Prostate gland (tissue), 2 donors: Measurements from ENCODE around the gene PITHD1. TPM values are rescaled to one million over a fixed set of nuclear protein-coding genes. Genes with fewer than 3 reads are reported as not detected.
A peak's percentile ranks its signal among the peaks of the same experiment; 100 is the strongest.

ENCODE experiments used
- DNase-seq: peaks from one replicate; pipeline ENCODE4 v3.0.0-alpha.2; 2019; ENCODE audit warnings: low spot score
- H3K27ac ChIP-seq, 2 donors: fragments of 200-600 bp; sonication (generic); 2 replicates each; pipeline ENCODE4 v1.5.1; 2017 to 2019
- H3K27me3 ChIP-seq: fragments of 200-600 bp; sonication (generic); replicated peaks from 2 replicates; pipeline ENCODE4 v1.5.1; 2019; ENCODE audit not compliant: insufficient read depth
- H3K36me3 ChIP-seq, 2 donors: fragments of 200-600 bp; sonication (generic); 1 replicate in 1 of 2; 2 replicates in 1 of 2; pipeline versions ENCODE4 v1.5.1 to v1.8.1; 2017 to 2019
- H3K4me1 ChIP-seq: fragments of 200-600 bp; sonication (generic); replicated peaks from 2 replicates; pipeline ENCODE4 v1.5.1; 2019
- H3K4me3 ChIP-seq, 2 donors: fragments of 200-600 bp; sonication (generic); 2 replicates each; pipeline ENCODE4 v1.5.1; 2017 to 2019
- H3K9me3 ChIP-seq: fragments of 200-600 bp; sonication (generic); 2 replicates; pipeline ENCODE4 v1.5.1; 2017
- CTCF ChIP-seq, 4 experiments: fragments of 200-600 bp in 2 of 4; fragments of 450-650 bp in 2 of 4; sonication (generic) in 2 of 4; IDR thresholded peaks; 1 replicate in 3 of 4; 2 replicates in 1 of 4; pipeline ENCODE4 v1.5.1; 2016 to 2019; ENCODE audit warnings: antibody characterized with exemption in 4 of 4, mild to moderate bottlenecking in 2 of 4, moderate library complexity in 2 of 4
- POLR2A ChIP-seq: fragments of 450-650 bp; IDR thresholded peaks from one replicate; pipeline ENCODE4 v1.6.1; 2016; ENCODE audit warnings: antibody characterized with exemption, mild to moderate bottlenecking
- POLR2AphosphoS5 ChIP-seq: sonication (generic); formaldehyde crosslinking; IDR thresholded peaks from one replicate; pipeline ENCODE4 v1.6.1; 2017; ENCODE audit warnings: antibody characterized with exemption
- WGBS: methylation state at CpG from one replicate; pipeline ENCODE4 v1.1.5; 2018; 5-methylcytosine and 5-hydroxymethylcytosine counted together
- intact Hi-C: fragments of 100-400 bp; cut with DNase I; formaldehyde crosslinking; loops from one replicate; pipeline ENCODE4 v1.14.2; 2022
- total RNA-seq, 2 donors: library from RNA; depleted of rRNA; stranded (reverse); fragments of >200 nt; gene quantifications; one replicate each; pipeline ENCODE4 v1.1.0, GENCODE V29; 2016

Gene PITHD1
- total RNA-seq, 2 donors from 2014 or later: 85.7 to 86.7 TPM

- intact Hi-C loops: loop anchor here (5.0 kb wide), 1 partner anchor 50 kb away; the partner anchor contains the start of gene RPL11
- DNase-seq: peak; percentile 17
- Histone ChIP-seq H3K36me3 (no peaks in the 10 kb centered on the region), H3K4me3 (peak overlapping the region; percentile 88 to 92), H3K4me1 (peaks cover 4% of the 10 kb centered on the region), H3K27me3 (no peaks in the 10 kb centered on the region), H3K27ac (peak overlapping the region; percentile 88 to 89), H3K9me3 (no peaks in the 10 kb centered on the region)
- TF ChIP-seq POLR2AphosphoS5 (no peak), POLR2A (no peak), CTCF (IDR thresholded peaks at IDR 0.05) (no peak)
- 13% methylated on average over 27 of the region's 28 CpGs for WGBS
Observed at GRCh38 chr1:23742670-23743286, 35.4 kb upstream of the PITHD1 start.

- intact Hi-C loops: loop anchor here (5.0 kb wide), 1 partner anchor 51 kb away; the partner anchor contains the start of gene RPL11
Observed at GRCh38 chr1:23743287-23744152, 34.7 kb upstream of the PITHD1 start, which contains the start of gene ELOA. TSS of gene ELOA (plus strand) at chr1:23743471. CDS start at chr1:23743504, 33 bp downstream.

GRCh38 chr1:23745515-23745914 is 32.7 kb upstream of the PITHD1 start:
- H3K4me1 ChIP-seq: peaks cover 7% of the 10 kb centered on the region
- no peak for DNase-seq
- H3K27ac ChIP-seq: no peak overlapping the region
- no peak for TF ChIP-seq POLR2AphosphoS5
- peak in 2 of 4 experiments; percentile 30 to 32 for TF ChIP-seq CTCF (IDR thresholded peaks at IDR 0.05)
- no peak for TF ChIP-seq POLR2A
- no peak overlapping the region for H3K4me3 ChIP-seq
- peaks cover 0 to under 1% of the 10 kb centered on the region in 2 donors for H3K36me3 ChIP-seq
- 32% methylated on average over 1 of the region's 1 CpG for WGBS
- no peaks in the 10 kb centered on the region for H3K9me3 ChIP-seq
- H3K27me3 ChIP-seq: no peaks in the 10 kb centered on the region
- intact Hi-C loops: no loop called here

More at GRCh38 chr1:23743287-23744152, 34.7 kb upstream of the PITHD1 start, which contains the start of gene ELOA:
- whole genome bisulfite sequencing: under 1% methylated on average over 108 of the region's 119 CpGs
- TF ChIP-seq CTCF (IDR thresholded peaks at IDR 0.05) (peak in 1 of 4 experiments; percentile 11), POLR2AphosphoS5 (peak; percentile 64), POLR2A (peak; percentile 64)
- Histone ChIP-seq H3K4me3 (peak within 1 kb of the TSS; percentile 88 to 92), H3K36me3 (no peaks in the 10 kb centered on the region), H3K27me3 (no peaks in the 10 kb centered on the region), H3K9me3 (no peaks in the 10 kb centered on the region), H3K27ac (peak within 1 kb of the TSS; percentile 88 to 89), H3K4me1 (peaks cover 5% of the 10 kb centered on the region)
- peak; percentile 57 for DNase-seq

GRCh38 chr1:23748016-23748415 is 30.2 kb upstream of the PITHD1 start:
- Histone ChIP-seq H3K36me3 (peaks cover 12 to 24% of the 10 kb centered on the region in 2 donors), H3K27me3 (no peaks in the 10 kb centered on the region), H3K27ac (no peak overlapping the region), H3K4me1 (peaks cover 7% of the 10 kb centered on the region), H3K4me3 (no peak overlapping the region), H3K9me3 (no peaks in the 10 kb centered on the region)
- intact Hi-C loops: no loop called here
- no peak for DNase-seq
- 68% methylated on average over 3 of the region's 3 CpGs for WGBS
- TF ChIP-seq POLR2A: no peak
- no peak for TF ChIP-seq CTCF (IDR thresholded peaks at IDR 0.05)
- no peak for TF ChIP-seq POLR2AphosphoS5
